NCI-H2171 (cell line): ENCODE data around the gene SMTNL2.

Source experiments
- DNase-seq: peaks from one replicate; lab custom pipeline; 2025; lab: John Stamatoyannopoulos, UW

SMTNL2 gene

GRCh38 chr17:4584101-4584916, at the start of gene SMTNL2:
SMTNL2 (plus strand) TSS chr17:4584529; CDS start chr17:4584606, 77 bp downstream.
- peak; percentile 55 for DNase-seq

GRCh38 chr17:4534928-4535666, 49.2 kb upstream of the SMTNL2 start:
- no peak for DNase-seq

GRCh38 chr17:4535667-4536258, 48.6 kb upstream of the SMTNL2 start:
- DNase-seq, result no peak

- DNase-seq, result no peak
These were observed 48.0 kb upstream of the SMTNL2 start for GRCh38 chr17:4536259-4536741.

- no peak for DNase-seq
These were observed 47.5 kb upstream of the SMTNL2 start for GRCh38 chr17:4536742-4537411.

- peak; percentile 58 for DNase-seq
These were observed 46.7 kb upstream of the SMTNL2 start for GRCh38 chr17:4537451-4538235.

GRCh38 chr17:4538236-4539002, 45.9 kb upstream of the SMTNL2 start:
- no peak for DNase-seq

- no peak for DNase-seq
These were observed 45.3 kb upstream of the SMTNL2 start for GRCh38 chr17:4539025-4539424.

- DNase-seq, result no peak
These were observed 44.6 kb upstream of the SMTNL2 start for GRCh38 chr17:4539576-4540223.

- DNase-seq, result no peak
These were observed 44.1 kb upstream of the SMTNL2 start for GRCh38 chr17:4540224-4540651.

GRCh38 chr17:4540687-4541327, 43.5 kb upstream of the SMTNL2 start:
- no peak for DNase-seq

- DNase-seq, result no peak
These were observed 42.9 kb upstream of the SMTNL2 start for GRCh38 chr17:4541328-4542002.

- no peak for DNase-seq
These were observed 42.2 kb upstream of the SMTNL2 start for GRCh38 chr17:4542003-4542725.

- DNase-seq, result no peak
These were observed 41.6 kb upstream of the SMTNL2 start for GRCh38 chr17:4542726-4543191.

GRCh38 chr17:4543557-4544026, 40.7 kb upstream of the SMTNL2 start:
- DNase-seq, result no peak

- no peak for DNase-seq
These were observed 40.0 kb upstream of the SMTNL2 start for GRCh38 chr17:4544135-4544950.

- DNase-seq, result no peak
These were observed 39.4 kb upstream of the SMTNL2 start for GRCh38 chr17:4544951-4545216.
